Esophagus muscularis mucosa (tissue), 4 donors: ENCODE measurements around the gene CRPPA.

Experiments used
- EP300 ChIP-seq: sonication (generic); formaldehyde crosslinking; IDR thresholded peaks from one replicate; pipeline ENCODE4 v1.6.1; 2017; ENCODE audit warnings: antibody characterized with exemption
- POLR2A ChIP-seq: fragments of 450-650 bp; IDR thresholded peaks from one replicate; pipeline ENCODE4 v1.6.1; 2017; ENCODE audit warnings: antibody characterized with exemption, moderate library complexity, mild to moderate bottlenecking, low read depth
- TF ChIP-seq, protein P1 (sequence below), 3 experiments: fragments of 200-600 bp in 2 of 3; fragments of 450-650 bp in 1 of 3; sonication (generic) in 2 of 3; IDR thresholded peaks; one replicate each; pipeline ENCODE4 v1.5.1; 2017 to 2019; ENCODE audit warnings: antibody characterized with exemption in 3 of 3, mild to moderate bottlenecking in 2 of 3, moderate library complexity in 1 of 3

GRCh38 chr7:16412274-16413254 lies 8.8 kb downstream of the CRPPA start:
- TF ChIP-seq, protein P1, sequence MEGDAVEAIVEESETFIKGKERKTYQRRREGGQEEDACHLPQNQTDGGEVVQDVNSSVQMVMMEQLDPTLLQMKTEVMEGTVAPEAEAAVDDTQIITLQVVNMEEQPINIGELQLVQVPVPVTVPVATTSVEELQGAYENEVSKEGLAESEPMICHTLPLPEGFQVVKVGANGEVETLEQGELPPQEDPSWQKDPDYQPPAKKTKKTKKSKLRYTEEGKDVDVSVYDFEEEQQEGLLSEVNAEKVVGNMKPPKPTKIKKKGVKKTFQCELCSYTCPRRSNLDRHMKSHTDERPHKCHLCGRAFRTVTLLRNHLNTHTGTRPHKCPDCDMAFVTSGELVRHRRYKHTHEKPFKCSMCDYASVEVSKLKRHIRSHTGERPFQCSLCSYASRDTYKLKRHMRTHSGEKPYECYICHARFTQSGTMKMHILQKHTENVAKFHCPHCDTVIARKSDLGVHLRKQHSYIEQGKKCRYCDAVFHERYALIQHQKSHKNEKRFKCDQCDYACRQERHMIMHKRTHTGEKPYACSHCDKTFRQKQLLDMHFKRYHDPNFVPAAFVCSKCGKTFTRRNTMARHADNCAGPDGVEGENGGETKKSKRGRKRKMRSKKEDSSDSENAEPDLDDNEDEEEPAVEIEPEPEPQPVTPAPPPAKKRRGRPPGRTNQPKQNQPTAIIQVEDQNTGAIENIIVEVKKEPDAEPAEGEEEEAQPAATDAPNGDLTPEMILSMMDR (IDR thresholded peaks at IDR 0.05), result no peak
- TF ChIP-seq EP300 (no peak), POLR2A (no peak)
